ENCODE measurements around the gene RECQL.
A peak's percentile ranks its signal among the peaks of the same experiment; 100 is the strongest.

Gene RECQL

GRCh38 chr12:21501258-21502163, at the start of gene RECQL, which contains the start of gene GOLT1B:
RECQL (minus strand) TSS chr12:21501635; CDS start chr12:21499570, 2,065 bp downstream.
GOLT1B (plus strand) TSS chr12:21501789; CDS start chr12:21501924, 135 bp downstream.
- peak within 1 kb of the TSS; percentile 85 for H3K4me3 ChIP-seq
- peak within 1 kb of the TSS; percentile 73 to 95 for H3K27ac ChIP-seq
- peak; percentile 98 for DNase-seq (ENCODE audit: low spot score)
- no peak for TF ChIP-seq CTCF (IDR thresholded peaks at IDR 0.05)

- DNase-seq (ENCODE audit: low spot score): no peak
- Histone ChIP-seq H3K27ac (no peak overlapping the region), H3K4me3 (no peak overlapping the region)
- no peak for TF ChIP-seq CTCF (IDR thresholded peaks at IDR 0.05)
Measured at GRCh38 chr12:21547437-21547836, 46.0 kb upstream of the RECQL start.

GRCh38 chr12:21546716-21547115, 45.3 kb upstream of the RECQL start:
- no peak overlapping the region for H3K27ac ChIP-seq
- TF ChIP-seq CTCF (IDR thresholded peaks at IDR 0.05): no peak
- no peak overlapping the region for H3K4me3 ChIP-seq
- DNase-seq (ENCODE audit: low spot score): no peak

- H3K4me3 ChIP-seq: no peak overlapping the region
- TF ChIP-seq CTCF (IDR thresholded peaks at IDR 0.05): no peak
- H3K27ac ChIP-seq: no peak overlapping the region
- no peak for DNase-seq (ENCODE audit: low spot score)
Measured at GRCh38 chr12:21545557-21545956, 44.1 kb upstream of the RECQL start.

GRCh38 chr12:21543151-21543550, 41.7 kb upstream of the RECQL start:
- Histone ChIP-seq H3K4me3 (no peak overlapping the region), H3K27ac (no peak overlapping the region)
- no peak for DNase-seq (ENCODE audit: low spot score)
- TF ChIP-seq CTCF (IDR thresholded peaks at IDR 0.05): no peak

GRCh38 chr12:21542403-21542802, 41.0 kb upstream of the RECQL start:
- no peak overlapping the region for H3K27ac ChIP-seq
- TF ChIP-seq CTCF (IDR thresholded peaks at IDR 0.05): no peak
- no peak for DNase-seq (ENCODE audit: low spot score)
- no peak overlapping the region for H3K4me3 ChIP-seq

GRCh38 chr12:21541773-21542172, 40.3 kb upstream of the RECQL start:
- TF ChIP-seq CTCF (IDR thresholded peaks at IDR 0.05): no peak
- DNase-seq (ENCODE audit: low spot score): no peak
- Histone ChIP-seq H3K4me3 (no peak overlapping the region), H3K27ac (no peak overlapping the region)

Measured in coronary artery (tissue), 2 donors.